K562 (cell line): ENCODE measurements around the gene ABHD8. TPM values are rescaled to one million over a fixed set of nuclear protein-coding genes. Genes with fewer than 3 reads are reported as not detected.

ENCODE experiments used
- CAMTA2 ChIP-seq: fragments of 250-450 bp; sonication (Bioruptor Pico); conservative IDR thresholded peaks from 2 replicates; pipeline ENCODE4 v1.5.1; 2022
- CBFA2T3 ChIP-seq: fragments of 450-650 bp; IDR thresholded peaks from 2 replicates; pipeline ENCODE4 v1.6.1; 2017
- ETV5 ChIP-seq: sonication (generic); formaldehyde crosslinking; IDR thresholded peaks from 2 replicates; pipeline ENCODE4 v1.4.0; 2020; ENCODE audit warnings: low read depth, mild to moderate bottlenecking, missing genetic modification reagents
- HNRNPK ChIP-seq: fragments of 200-400 bp; formaldehyde crosslinking; IDR thresholded peaks from one replicate; pipeline ENCODE4 v1.6.1; 2018; ENCODE audit warnings: mild to moderate bottlenecking, low read depth, low read length; ENCODE audit not compliant: poor library complexity, severe bottlenecking
- KLF1 ChIP-seq: fragments of 450-650 bp; IDR thresholded peaks from 2 replicates; pipeline ENCODE4 v1.6.1; 2016; ENCODE audit warnings: missing genetic modification characterization, missing compliant biosample characterization
- KLF16 ChIP-seq: IDR thresholded peaks from 2 replicates; pipeline ENCODE4 v1.6.1; 2016; ENCODE audit warnings: antibody characterized with exemption
- NFE2L1 ChIP-seq: fragments of 450-650 bp; IDR thresholded peaks from 2 replicates; pipeline ENCODE4 v1.6.1; 2016; ENCODE audit warnings: missing genetic modification characterization, low read depth, mild to moderate bottlenecking, missing compliant biosample characterization, moderate library complexity, borderline replicate concordance
- NFIX ChIP-seq: fragments of 250-450 bp; sonication (Bioruptor Pico); IDR thresholded peaks from 2 replicates; pipeline ENCODE4 v1.4.0; 2020; ENCODE audit warnings: low read depth, mild to moderate bottlenecking, moderate library complexity
- RFX7 ChIP-seq: fragments of 250-450 bp; sonication (Bioruptor Pico); IDR thresholded peaks from 2 replicates; pipeline ENCODE4 v1.5.1; 2021; ENCODE audit warnings: mild to moderate bottlenecking
- TEAD1 ChIP-seq, 2 experiments: fragments of 450-650 bp in 1 of 2; sonication (generic) in 1 of 2; formaldehyde crosslinking; IDR thresholded peaks; 2 replicates each; pipeline versions ENCODE4 v1.4.0 to v1.8.0; 2020 to 2022; ENCODE audit warnings: mild to moderate bottlenecking in 2 of 2, missing genetic modification reagents in 1 of 2
- TEAD2 ChIP-seq: fragments of 450-650 bp; IDR thresholded peaks from 2 replicates; pipeline ENCODE4 v1.6.1; 2016; ENCODE audit warnings: missing genetic modification characterization, control low read depth, missing compliant biosample characterization
- XRCC5 ChIP-seq: fragments of 200-400 bp; formaldehyde crosslinking; IDR thresholded peaks from 2 replicates; pipeline ENCODE4 v1.6.1; 2017; ENCODE audit warnings: low read depth, mild to moderate bottlenecking, low read length
- ZNF436 ChIP-seq: fragments of 250-450, 450-650 bp; sonication (Bioruptor Pico); formaldehyde crosslinking; IDR thresholded peaks from 2 replicates; pipeline ENCODE4 v1.7.0; 2020; ENCODE audit warnings: mild to moderate bottlenecking
- polyA plus RNA-seq, 8 experiments: library from polyadenylated mRNA; depleted of rRNA in 4 of 8; stranded (reverse) in 5 of 8; unstranded in 3 of 8; fragments of >200 nt; fragmentation: Nextera tagmentation in 2 of 8; fragmentation: Illumina TruSeq in 1 of 8; extraction: Ambion mirVana in 2 of 8; extraction: Trizol in 1 of 8; gene quantifications; 2 replicates each; pipeline versions ENCODE4 v1.2.1 to v1.2.3, GENCODE V29; 2011 to 2014; ENCODE audit warnings: inconsistent platforms in 1 of 8, missing spikeins in 1 of 8
- total RNA-seq, 7 experiments: library from RNA; depleted of rRNA in 6 of 7; stranded (reverse); fragments of >200 nt in 6 of 7; fragmentation: Illumina TruSeq in 2 of 7; extraction: Trizol in 2 of 7; gene quantifications; 2 replicates each; pipeline versions ENCODE4 v1.2.1 to v1.2.3, GENCODE V29; 2011 to 2021; ENCODE audit warnings: low replicate concordance in 1 of 7
- TF ChIP-seq, protein P1 (sequence below): fragments of 450-650 bp; formaldehyde crosslinking; IDR thresholded peaks from 2 replicates; pipeline ENCODE4 v1.4.0; 2022; ENCODE audit warnings: missing genetic modification characterization
- TF ChIP-seq, protein P2 (sequence below): fragments of 450-650 bp; IDR thresholded peaks from 2 replicates; pipeline ENCODE4 v1.6.1; 2014; ENCODE audit warnings: low read depth, mild to moderate bottlenecking, moderate library complexity, borderline replicate concordance
- TF ChIP-seq, protein P3 (sequence below): fragments of 250-450 bp; sonication (Bioruptor Pico); IDR thresholded peaks from 2 replicates; pipeline ENCODE4 v1.4.0; 2020; ENCODE audit warnings: borderline replicate concordance
- TF ChIP-seq, protein P4 (sequence below), 2 experiments: fragments of 450-650 bp in 1 of 2; IDR thresholded peaks; 2 replicates each; pipeline ENCODE4 v1.6.1; 2011 to 2017; ENCODE audit warnings: low read depth in 2 of 2, antibody characterized with exemption in 1 of 2, borderline replicate concordance in 1 of 2, low read length in 1 of 2, mild to moderate bottlenecking in 1 of 2, mixed read lengths in 1 of 2; ENCODE audit not compliant: control insufficient read depth in 1 of 2
- TF ChIP-seq, protein P5 (sequence below): fragments of 250-450 bp; sonication (Bioruptor Pico); IDR thresholded peaks from 2 replicates; pipeline ENCODE4 v1.5.0; 2020; ENCODE audit warnings: mild to moderate bottlenecking, borderline replicate concordance

The ABHD8 gene
- total and polyA plus RNA-seq, 9 of the 15 experiments (the other 6 are each of a cell fraction or from before 2014, with no cell fraction given): 0.04 to 6.6 (median 2.0) TPM; not detected in 1

DNA sequence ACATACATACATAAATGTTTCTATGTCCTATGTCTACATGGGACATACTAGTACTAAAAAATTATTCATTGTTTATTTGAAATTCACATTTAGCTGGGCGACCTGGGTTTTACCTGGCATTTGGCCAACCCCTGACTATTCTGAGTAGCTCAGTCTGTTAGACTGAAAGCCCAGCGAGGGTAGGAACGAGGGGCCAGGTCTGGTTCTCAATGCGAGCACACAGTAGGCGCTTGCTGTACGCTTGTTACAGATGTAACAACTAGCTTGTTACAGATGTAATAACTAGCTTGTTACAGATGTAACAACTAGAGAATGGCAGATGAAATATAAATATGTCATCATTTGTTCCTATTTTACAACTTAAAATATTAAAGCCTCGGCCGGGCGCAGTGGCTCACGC lies 32.4 kb upstream of the ABHD8 start (continued):
- no peak for TF ChIP-seq ETV5 (CRISPR knock-in tag)
- TF ChIP-seq NFIX (CRISPR knock-in tag): 0 out of 2 replicates have a peak, but pooled peaks have one; percentile 13
- no peak for TF ChIP-seq TEAD2 (tag)
- no peak for TF ChIP-seq RFX7
- no peak for TF ChIP-seq KLF16
- no peak for TF ChIP-seq ZNF436
- TF ChIP-seq, protein P1, sequence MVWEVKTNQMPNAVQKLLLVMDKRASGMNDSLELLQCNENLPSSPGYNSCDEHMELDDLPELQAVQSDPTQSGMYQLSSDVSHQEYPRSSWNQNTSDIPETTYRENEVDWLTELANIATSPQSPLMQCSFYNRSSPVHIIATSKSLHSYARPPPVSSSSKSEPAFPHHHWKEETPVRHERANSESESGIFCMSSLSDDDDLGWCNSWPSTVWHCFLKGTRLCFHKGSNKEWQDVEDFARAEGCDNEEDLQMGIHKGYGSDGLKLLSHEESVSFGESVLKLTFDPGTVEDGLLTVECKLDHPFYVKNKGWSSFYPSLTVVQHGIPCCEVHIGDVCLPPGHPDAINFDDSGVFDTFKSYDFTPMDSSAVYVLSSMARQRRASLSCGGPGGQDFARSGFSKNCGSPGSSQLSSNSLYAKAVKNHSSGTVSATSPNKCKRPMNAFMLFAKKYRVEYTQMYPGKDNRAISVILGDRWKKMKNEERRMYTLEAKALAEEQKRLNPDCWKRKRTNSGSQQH (CRISPR knock-in tag): no peak
- TF ChIP-seq HNRNPK: no peak
- TF ChIP-seq, protein P2, sequence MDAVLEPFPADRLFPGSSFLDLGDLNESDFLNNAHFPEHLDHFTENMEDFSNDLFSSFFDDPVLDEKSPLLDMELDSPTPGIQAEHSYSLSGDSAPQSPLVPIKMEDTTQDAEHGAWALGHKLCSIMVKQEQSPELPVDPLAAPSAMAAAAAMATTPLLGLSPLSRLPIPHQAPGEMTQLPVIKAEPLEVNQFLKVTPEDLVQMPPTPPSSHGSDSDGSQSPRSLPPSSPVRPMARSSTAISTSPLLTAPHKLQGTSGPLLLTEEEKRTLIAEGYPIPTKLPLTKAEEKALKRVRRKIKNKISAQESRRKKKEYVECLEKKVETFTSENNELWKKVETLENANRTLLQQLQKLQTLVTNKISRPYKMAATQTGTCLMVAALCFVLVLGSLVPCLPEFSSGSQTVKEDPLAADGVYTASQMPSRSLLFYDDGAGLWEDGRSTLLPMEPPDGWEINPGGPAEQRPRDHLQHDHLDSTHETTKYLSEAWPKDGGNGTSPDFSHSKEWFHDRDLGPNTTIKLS: peak; percentile 97; the same call in 1 of the 2 replicates
- TF ChIP-seq TEAD1 (CRISPR knock-in tag; IDR thresholded peaks at IDR 0.05): no peak; a peak in 1 of 4 replicates
- TF ChIP-seq, protein P3, sequence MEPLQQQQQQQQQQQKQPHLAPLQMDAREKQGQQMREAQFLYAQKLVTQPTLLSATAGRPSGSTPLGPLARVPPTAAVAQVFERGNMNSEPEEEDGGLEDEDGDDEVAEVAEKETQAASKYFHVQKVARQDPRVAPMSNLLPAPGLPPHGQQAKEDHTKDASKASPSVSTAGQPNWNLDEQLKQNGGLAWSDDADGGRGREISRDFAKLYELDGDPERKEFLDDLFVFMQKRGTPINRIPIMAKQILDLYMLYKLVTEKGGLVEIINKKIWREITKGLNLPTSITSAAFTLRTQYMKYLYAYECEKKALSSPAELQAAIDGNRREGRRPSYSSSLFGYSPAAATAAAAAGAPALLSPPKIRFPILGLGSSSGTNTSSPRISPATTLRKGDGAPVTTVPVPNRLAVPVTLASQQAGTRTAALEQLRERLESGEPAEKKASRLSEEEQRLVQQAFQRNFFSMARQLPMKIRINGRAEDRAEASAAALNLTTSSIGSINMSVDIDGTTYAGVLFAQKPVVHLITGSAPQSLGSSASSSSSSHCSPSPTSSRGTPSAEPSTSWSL (CRISPR knock-in tag): no peak
- TF ChIP-seq NFE2L1 (tag): no peak
- TF ChIP-seq, protein P4, sequence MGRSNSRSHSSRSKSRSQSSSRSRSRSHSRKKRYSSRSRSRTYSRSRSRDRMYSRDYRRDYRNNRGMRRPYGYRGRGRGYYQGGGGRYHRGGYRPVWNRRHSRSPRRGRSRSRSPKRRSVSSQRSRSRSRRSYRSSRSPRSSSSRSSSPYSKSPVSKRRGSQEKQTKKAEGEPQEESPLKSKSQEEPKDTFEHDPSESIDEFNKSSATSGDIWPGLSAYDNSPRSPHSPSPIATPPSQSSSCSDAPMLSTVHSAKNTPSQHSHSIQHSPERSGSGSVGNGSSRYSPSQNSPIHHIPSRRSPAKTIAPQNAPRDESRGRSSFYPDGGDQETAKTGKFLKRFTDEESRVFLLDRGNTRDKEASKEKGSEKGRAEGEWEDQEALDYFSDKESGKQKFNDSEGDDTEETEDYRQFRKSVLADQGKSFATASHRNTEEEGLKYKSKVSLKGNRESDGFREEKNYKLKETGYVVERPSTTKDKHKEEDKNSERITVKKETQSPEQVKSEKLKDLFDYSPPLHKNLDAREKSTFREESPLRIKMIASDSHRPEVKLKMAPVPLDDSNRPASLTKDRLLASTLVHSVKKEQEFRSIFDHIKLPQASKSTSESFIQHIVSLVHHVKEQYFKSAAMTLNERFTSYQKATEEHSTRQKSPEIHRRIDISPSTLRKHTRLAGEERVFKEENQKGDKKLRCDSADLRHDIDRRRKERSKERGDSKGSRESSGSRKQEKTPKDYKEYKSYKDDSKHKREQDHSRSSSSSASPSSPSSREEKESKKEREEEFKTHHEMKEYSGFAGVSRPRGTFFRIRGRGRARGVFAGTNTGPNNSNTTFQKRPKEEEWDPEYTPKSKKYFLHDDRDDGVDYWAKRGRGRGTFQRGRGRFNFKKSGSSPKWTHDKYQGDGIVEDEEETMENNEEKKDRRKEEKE (IDR thresholded peaks at IDR 0.05; ENCODE audit: borderline replicate concordance in 1 of 2, control insufficient read depth in 1 of 2, low read depth in 2 of 2, low read length in 1 of 2): no peak
- no peak for TF ChIP-seq CAMTA2
- TF ChIP-seq XRCC5: no peak
- TF ChIP-seq, protein P5, sequence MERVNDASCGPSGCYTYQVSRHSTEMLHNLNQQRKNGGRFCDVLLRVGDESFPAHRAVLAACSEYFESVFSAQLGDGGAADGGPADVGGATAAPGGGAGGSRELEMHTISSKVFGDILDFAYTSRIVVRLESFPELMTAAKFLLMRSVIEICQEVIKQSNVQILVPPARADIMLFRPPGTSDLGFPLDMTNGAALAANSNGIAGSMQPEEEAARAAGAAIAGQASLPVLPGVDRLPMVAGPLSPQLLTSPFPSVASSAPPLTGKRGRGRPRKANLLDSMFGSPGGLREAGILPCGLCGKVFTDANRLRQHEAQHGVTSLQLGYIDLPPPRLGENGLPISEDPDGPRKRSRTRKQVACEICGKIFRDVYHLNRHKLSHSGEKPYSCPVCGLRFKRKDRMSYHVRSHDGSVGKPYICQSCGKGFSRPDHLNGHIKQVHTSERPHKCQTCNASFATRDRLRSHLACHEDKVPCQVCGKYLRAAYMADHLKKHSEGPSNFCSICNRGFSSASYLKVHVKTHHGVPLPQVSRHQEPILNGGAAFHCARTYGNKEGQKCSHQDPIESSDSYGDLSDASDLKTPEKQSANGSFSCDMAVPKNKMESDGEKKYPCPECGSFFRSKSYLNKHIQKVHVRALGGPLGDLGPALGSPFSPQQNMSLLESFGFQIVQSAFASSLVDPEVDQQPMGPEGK: no peak
- TF ChIP-seq CBFA2T3: no peak
- no peak for TF ChIP-seq KLF1 (tag)
